Measurements from ENCODE around the gene SLC2A9. TPM values are rescaled to one million over a fixed set of nuclear protein-coding genes. Genes with fewer than 3 reads are reported as not detected.

SLC2A9 gene
- total RNA-seq, 3 donors from 2014 or later = 6.2 to 10.7 (median 9.5) TPM

- Histone ChIP-seq H3K4me1 (no peaks in the 10 kb centered on the region), H3K27me3 (no peaks in the 10 kb centered on the region), H3K9me3 (no peaks in the 10 kb centered on the region), H3K36me3 (no peaks in the 10 kb centered on the region), H3K27ac (no peak overlapping the region), H3K4me3 (no peak overlapping the region)
- TF ChIP-seq, protein P1, sequence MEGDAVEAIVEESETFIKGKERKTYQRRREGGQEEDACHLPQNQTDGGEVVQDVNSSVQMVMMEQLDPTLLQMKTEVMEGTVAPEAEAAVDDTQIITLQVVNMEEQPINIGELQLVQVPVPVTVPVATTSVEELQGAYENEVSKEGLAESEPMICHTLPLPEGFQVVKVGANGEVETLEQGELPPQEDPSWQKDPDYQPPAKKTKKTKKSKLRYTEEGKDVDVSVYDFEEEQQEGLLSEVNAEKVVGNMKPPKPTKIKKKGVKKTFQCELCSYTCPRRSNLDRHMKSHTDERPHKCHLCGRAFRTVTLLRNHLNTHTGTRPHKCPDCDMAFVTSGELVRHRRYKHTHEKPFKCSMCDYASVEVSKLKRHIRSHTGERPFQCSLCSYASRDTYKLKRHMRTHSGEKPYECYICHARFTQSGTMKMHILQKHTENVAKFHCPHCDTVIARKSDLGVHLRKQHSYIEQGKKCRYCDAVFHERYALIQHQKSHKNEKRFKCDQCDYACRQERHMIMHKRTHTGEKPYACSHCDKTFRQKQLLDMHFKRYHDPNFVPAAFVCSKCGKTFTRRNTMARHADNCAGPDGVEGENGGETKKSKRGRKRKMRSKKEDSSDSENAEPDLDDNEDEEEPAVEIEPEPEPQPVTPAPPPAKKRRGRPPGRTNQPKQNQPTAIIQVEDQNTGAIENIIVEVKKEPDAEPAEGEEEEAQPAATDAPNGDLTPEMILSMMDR (IDR thresholded peaks at IDR 0.05) = no peak
- no peak for TF ChIP-seq POLR2A (IDR thresholded peaks at IDR 0.05)
- TF ChIP-seq POLR2AphosphoS5 (IDR thresholded peaks at IDR 0.05) = no peak
- intact Hi-C loops (cut with DNase I; ENCODE audit: low total_unique reads) = no loop called here
- DNase-seq (ENCODE audit: low spot score in 2 of 2) = no peak
These were observed 23.4 kb downstream of the SLC2A9 start for GRCh38 chr4:9997886-9998285.

- no peak overlapping the region for H3K4me3 ChIP-seq
- no peaks in the 10 kb centered on the region for H3K4me1 ChIP-seq
- TF ChIP-seq, protein P1 (IDR thresholded peaks at IDR 0.05) = no peak
- TF ChIP-seq POLR2A (IDR thresholded peaks at IDR 0.05) = no peak
- no peak for TF ChIP-seq POLR2AphosphoS5 (IDR thresholded peaks at IDR 0.05)
- H3K27ac ChIP-seq = no peak overlapping the region
- no peak for DNase-seq (ENCODE audit: low spot score in 2 of 2)
- no peaks in the 10 kb centered on the region for H3K27me3 ChIP-seq
- no peaks in the 10 kb centered on the region for H3K36me3 ChIP-seq
- H3K9me3 ChIP-seq = no peaks in the 10 kb centered on the region
- intact Hi-C loops (cut with DNase I; ENCODE audit: low total_unique reads) = no loop called here
These were observed 24.8 kb downstream of the SLC2A9 start for GRCh38 chr4:9996319-9997110.

GRCh38 chr4:9994246-9994847 lies 26.9 kb downstream of the SLC2A9 start:
- H3K4me1 ChIP-seq = no peaks in the 10 kb centered on the region
- H3K27ac ChIP-seq = no peak overlapping the region
- TF ChIP-seq POLR2A (IDR thresholded peaks at IDR 0.05) (no peak), POLR2AphosphoS5 (IDR thresholded peaks at IDR 0.05) (no peak)
- TF ChIP-seq, protein P1 (IDR thresholded peaks at IDR 0.05) = no peak
- intact Hi-C loops (cut with DNase I; ENCODE audit: low total_unique reads) = no loop called here
- no peak for DNase-seq (ENCODE audit: low spot score in 2 of 2)
- H3K27me3 ChIP-seq = no peaks in the 10 kb centered on the region
- H3K9me3 ChIP-seq = no peaks in the 10 kb centered on the region
- H3K4me3 ChIP-seq = no peak overlapping the region
- no peaks in the 10 kb centered on the region for H3K36me3 ChIP-seq

GRCh38 chr4:9989918-9990635 lies 31.2 kb downstream of the SLC2A9 start:
- no peak overlapping the region for H3K27ac ChIP-seq
- H3K36me3 ChIP-seq = no peaks in the 10 kb centered on the region
- no peak for DNase-seq (ENCODE audit: low spot score in 2 of 2)
- H3K4me3 ChIP-seq = no peak overlapping the region
- intact Hi-C loops (cut with DNase I; ENCODE audit: low total_unique reads) = no loop called here
- H3K4me1 ChIP-seq = no peaks in the 10 kb centered on the region
- H3K27me3 ChIP-seq = no peaks in the 10 kb centered on the region
- TF ChIP-seq POLR2A (IDR thresholded peaks at IDR 0.05) (no peak), POLR2AphosphoS5 (IDR thresholded peaks at IDR 0.05) (no peak)
- TF ChIP-seq, protein P1 (IDR thresholded peaks at IDR 0.05) = no peak
- H3K9me3 ChIP-seq = no peaks in the 10 kb centered on the region

- intact Hi-C loops (cut with DNase I; ENCODE audit: low total_unique reads) = no loop called here
- no peaks in the 10 kb centered on the region for H3K9me3 ChIP-seq
- H3K4me1 ChIP-seq = no peaks in the 10 kb centered on the region
- TF ChIP-seq, protein P1 (IDR thresholded peaks at IDR 0.05) = no peak
- TF ChIP-seq POLR2AphosphoS5 (IDR thresholded peaks at IDR 0.05) = no peak
- no peak for TF ChIP-seq POLR2A (IDR thresholded peaks at IDR 0.05)
- no peak overlapping the region for H3K4me3 ChIP-seq
- H3K36me3 ChIP-seq = no peaks in the 10 kb centered on the region
- no peaks in the 10 kb centered on the region for H3K27me3 ChIP-seq
- DNase-seq (ENCODE audit: low spot score in 2 of 2) = no peak
- H3K27ac ChIP-seq = no peak overlapping the region
These were observed 32.4 kb downstream of the SLC2A9 start for GRCh38 chr4:9988933-9989332.
